Mammary epithelial cell (primary cell): ENCODE results near the gene FBXO15.

Experiments
- CTCF ChIP-seq, 2 donors: IDR thresholded peaks in 1 of 2; conservative IDR thresholded peaks in 1 of 2; 2 replicates each; pipeline ENCODE4 v1.5.1; 2011 to 2012; ENCODE audit warnings: inconsistent platforms in 2 of 2, low read length in 2 of 2, mild to moderate bottlenecking in 2 of 2, control low read depth in 1 of 2, low read depth in 1 of 2; ENCODE audit not compliant: insufficient read depth in 1 of 2; ENCODE audit errors: extremely low read depth in 1 of 2
- EZH2 ChIP-seq: IDR thresholded peaks from 2 replicates; pipeline ENCODE4 v1.6.1; 2012; ENCODE audit warnings: low read length, inconsistent platforms, borderline replicate concordance

- TF ChIP-seq CTCF (conservative IDR thresholded peaks at IDR 0.05 in 1 of 2, IDR thresholded peaks at IDR 0.05 in 1 of 2; ENCODE audit: extremely low read depth in 1 of 2, insufficient read depth in 1 of 2, low read depth in 1 of 2, low read length in 2 of 2) (no peak), EZH2 (no peak)
Observed at GRCh38 chr18:74113711-74114110, 33.9 kb downstream of the FBXO15 start.
